WERI-Rb-1 (cell line): ENCODE results near the gene OR51D1.

ENCODE experiments used
- DNase-seq: peaks from one replicate; pipeline ENCODE4 v3.0.0-alpha.2; 2020
- H3K27ac ChIP-seq: fragments of 250-450 bp; sonication (Bioruptor Pico); 2 replicates; pipeline ENCODE4 v1.5.1; 2020; ENCODE audit warnings: mild to moderate bottlenecking, moderate library complexity
- H3K27me3 ChIP-seq: fragments of 250-450 bp; sonication (Bioruptor Pico); 2 replicates; pipeline ENCODE4 v1.5.1; 2021; ENCODE audit warnings: mild to moderate bottlenecking, low read depth, moderate library complexity; ENCODE audit not compliant: insufficient read depth, severe bottlenecking
- H3K36me3 ChIP-seq: fragments of 250-450 bp; sonication (Bioruptor Pico); 2 replicates; pipeline ENCODE4 v1.5.1; 2020; ENCODE audit warnings: mild to moderate bottlenecking, moderate library complexity
- H3K4me3 ChIP-seq: 2 replicates; pipeline ENCODE4 v1.5.1; 2011; ENCODE audit warnings: low read depth, mild to moderate bottlenecking, control low read depth, low read length
- H3K9me3 ChIP-seq: fragments of 250-450 bp; sonication (Bioruptor Pico); 2 replicates; pipeline ENCODE4 v1.5.1; 2021; ENCODE audit warnings: mild to moderate bottlenecking, moderate library complexity; ENCODE audit not compliant: severe bottlenecking
- CTCF ChIP-seq: IDR thresholded peaks from 2 replicates; pipeline ENCODE4 v1.5.1; 2011; ENCODE audit warnings: low read depth, mild to moderate bottlenecking, control low read depth, inconsistent platforms, low read length

The OR51D1 gene

GRCh38 chr11:4682623-4683419, 45.5 kb downstream of the OR51D1 start:
- no peak for TF ChIP-seq CTCF
- Histone ChIP-seq H3K27ac (no peak overlapping the region), H3K4me3 (no peak overlapping the region), H3K27me3 (peaks cover 39% of the 10 kb centered on the region), H3K36me3 (no peaks in the 10 kb centered on the region), H3K9me3 (no peaks in the 10 kb centered on the region)
- no peak for DNase-seq

GRCh38 chr11:4684631-4685285, 47.5 kb downstream of the OR51D1 start:
- no peaks in the 10 kb centered on the region for H3K36me3 ChIP-seq
- no peak for DNase-seq
- H3K4me3 ChIP-seq = no peak overlapping the region
- no peaks in the 10 kb centered on the region for H3K9me3 ChIP-seq
- no peak overlapping the region for H3K27ac ChIP-seq
- no peak for TF ChIP-seq CTCF
- H3K27me3 ChIP-seq = peaks cover 38% of the 10 kb centered on the region
